ENCODE measurements around the gene WNT7A.

The WNT7A gene

DNA sequence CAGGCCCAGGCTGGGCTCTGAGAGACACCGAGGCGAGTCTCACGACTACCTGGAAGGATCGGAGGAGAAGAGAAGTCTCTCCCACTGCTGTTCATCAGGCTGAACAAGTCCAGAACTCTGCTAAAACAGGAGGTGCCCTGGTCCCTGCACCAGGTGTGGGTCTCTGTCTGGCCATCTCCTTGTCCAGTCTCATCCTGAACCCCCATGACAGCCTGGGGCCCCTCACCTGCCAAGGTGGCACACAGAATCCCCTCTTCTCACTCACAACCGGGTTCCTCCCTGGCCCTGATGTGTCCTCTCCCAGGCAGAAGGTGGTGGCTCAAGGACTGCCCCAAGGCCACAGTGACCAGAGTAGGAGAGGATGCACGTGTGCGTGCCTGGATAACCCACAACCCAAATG is 34.1 kb downstream of the WNT7A start:
- DNase-seq (ENCODE audit: low read depth) = no peak

DNA sequence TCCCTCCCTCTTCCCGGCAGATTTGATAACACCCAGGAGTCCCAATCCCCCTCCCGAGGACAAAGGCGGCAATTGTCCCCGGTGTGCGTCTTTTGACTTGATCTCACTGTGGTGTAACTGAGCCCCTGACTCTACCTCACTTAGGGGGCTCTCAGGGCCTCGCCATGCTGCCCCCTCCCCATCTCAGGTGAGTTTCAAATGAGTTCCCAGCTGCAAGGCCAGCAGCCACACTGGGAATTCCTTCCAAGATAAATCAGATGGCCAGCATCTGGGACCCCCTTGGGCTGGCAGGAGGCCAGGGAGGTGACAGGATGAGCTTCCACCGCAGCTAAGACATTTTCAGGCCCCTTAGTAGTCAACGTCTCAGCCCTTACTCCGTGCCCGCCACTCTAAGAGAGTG is 35.0 kb downstream of the WNT7A start:
- DNase-seq (ENCODE audit: low read depth) = no peak

DNA sequence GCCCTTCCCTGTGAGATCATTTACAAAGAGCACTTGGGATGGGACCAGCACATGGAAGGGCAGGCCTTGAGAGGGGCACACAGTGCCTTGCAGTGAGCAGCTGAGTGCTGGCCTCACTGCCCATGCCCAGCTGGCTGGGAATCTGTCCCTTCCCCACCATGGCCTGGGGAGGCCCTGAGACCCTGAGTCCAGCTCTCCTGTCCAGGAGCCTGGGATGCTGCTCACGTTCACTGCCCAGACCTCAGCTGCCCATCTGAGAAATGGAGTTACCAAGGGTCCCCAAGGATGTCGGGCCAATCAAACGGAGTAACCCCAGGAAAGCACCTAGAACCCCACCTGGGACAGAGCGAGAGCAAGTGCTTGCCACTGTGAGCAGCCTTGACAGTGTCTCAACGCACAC is 35.6 kb downstream of the WNT7A start:
- no peak for DNase-seq (ENCODE audit: low read depth)

DNA sequence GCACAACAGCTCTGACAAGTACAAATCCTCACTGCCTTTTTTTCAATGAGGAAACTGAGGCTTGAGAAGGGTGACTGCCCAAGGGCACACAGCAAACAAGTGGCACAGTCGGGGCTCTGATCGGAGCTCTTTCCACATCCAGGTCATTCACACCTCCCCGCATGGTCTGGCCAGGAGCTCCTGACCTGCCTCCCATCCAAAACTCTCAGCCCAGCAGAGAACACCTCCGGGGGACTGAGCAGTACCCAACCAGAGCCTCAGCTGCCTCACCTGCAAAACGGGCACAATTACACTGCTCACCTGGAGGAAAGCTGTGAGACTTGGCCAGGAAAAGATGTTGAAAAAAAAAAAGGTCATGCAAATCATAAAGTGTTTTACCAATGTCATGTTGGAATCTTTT is 36.5 kb downstream of the WNT7A start:
- no peak for DNase-seq (ENCODE audit: low read depth)

DNA sequence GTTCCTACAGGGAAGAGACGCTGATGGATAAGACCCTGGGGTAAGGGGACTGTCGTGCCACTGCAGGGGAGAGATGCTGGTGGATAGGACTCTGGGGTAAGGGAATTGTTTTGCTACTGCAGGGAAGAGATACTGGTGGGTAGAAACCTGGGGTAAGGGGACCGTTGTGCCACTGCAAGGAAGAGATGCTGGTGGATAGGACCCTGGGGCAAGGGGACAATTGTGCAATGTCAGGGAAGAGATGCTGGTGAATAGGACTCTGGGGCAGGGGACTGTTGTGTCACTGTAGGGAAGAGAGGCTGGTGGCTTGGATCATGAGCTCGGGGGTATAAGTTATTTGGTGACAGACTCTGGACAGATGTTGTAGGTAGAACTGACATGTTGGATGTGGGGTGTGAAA is 37.6 kb downstream of the WNT7A start:
- DNase-seq (ENCODE audit: low read depth) = no peak

DNA sequence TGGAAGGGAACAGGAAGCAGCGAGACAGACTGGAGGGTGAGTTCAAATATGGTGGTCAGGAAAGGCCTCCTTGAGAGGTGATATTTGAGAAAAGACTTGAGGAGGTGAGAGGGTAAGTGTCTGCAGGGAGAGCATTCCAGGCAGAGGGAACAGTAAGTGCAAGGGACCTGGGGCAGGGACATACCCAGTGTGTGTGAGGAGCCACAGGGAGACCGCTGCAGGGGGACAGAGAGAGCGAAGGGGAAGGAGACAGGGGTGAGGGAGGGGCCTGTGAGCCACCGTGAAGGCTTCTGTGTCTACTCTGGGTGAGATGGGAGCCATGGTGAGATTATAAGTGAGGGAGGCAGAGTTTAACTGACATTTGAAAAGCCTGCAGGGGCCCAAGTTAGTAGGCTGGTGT is 38.0 kb downstream of the WNT7A start:
- DNase-seq (ENCODE audit: low read depth) = no peak

DNA sequence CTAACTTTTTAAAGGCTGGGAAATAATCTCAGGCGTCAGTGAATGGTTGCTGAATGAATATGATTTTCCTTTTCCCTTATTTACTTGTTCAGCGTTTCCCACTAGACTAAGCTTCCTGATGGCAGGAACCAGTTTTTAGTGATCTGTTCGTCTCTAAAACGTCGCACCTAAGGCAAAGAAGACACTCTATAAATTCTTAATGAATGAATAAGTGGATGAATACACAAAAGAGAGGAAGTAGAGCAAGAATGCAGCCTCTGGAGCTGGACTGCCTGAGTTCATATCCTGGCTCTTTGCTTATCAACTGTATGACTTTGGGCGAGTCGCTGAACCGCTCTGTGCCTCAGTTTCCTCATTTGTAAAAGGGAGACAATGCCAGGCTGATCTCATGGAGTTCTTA is 38.7 kb downstream of the WNT7A start:
- no peak for DNase-seq (ENCODE audit: low read depth)

DNA sequence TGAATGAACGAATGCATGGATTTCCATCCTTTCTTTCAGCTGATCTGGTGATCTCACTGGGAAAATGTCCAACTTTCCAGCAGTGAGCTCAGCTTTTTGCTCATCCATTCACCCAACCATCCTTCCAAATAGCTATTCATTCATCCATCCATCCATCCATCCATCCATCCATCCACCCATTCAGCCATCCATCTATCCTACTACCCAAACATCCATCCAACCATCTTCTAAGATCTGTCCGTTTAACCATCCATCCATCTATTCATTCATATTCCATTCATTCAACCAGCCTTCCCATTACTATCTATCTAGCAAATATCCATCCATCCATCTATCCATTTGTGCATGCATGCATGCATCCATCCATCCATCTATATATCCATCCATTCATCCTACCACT is 39.4 kb downstream of the WNT7A start:
- DNase-seq (ENCODE audit: low read depth) = no peak

DNA sequence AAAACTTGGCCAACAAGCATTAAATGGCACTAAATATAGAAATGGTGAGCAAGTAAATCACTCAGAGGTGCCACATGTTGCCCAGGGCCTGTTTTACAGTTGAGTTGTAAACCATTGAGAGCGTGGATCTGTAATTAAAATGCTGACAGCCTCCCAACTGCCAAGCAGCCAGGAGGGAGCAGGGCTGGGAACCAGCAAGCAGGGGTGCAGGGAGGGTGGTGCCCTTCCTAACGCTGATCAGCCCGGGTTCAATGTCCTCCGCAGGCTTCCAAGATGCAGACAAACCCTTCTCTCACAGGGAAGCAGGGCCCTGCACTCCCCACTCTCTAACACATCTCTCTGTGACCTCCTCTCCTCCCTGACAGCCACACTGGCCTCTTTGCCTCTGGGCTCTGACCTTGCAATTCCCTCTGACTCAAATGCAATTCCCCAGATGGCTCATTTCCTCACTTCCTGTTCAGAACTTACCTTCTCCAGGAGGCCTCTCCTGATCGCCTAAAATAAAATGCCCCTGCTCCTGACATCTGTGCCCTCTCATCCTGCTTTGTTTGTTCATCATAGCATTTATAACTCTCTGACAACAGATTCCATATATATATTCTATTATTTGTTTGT is 40.0 kb downstream of the WNT7A start:
- DNase-seq (ENCODE audit: low read depth) = no peak

DNA sequence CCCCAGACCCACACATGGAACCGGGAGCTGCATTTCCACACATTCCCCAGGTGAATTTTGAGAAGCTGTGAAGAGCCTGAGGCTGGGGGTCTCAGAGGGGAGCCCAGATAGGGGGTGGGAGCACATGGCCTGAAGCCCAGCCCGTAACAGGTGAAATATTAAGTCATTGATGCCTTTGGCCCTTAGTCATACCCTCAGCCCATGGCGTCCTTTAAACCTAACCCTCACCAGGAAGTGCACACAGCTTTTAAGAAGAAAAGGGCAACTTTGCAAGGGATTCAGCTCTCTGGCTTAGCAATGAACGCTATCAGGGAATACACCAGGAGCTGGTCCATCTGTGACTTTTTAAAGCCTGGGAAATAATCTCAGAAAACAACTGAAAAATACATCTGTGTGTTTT is 40.6 kb downstream of the WNT7A start:
- DNase-seq (ENCODE audit: low read depth) = no peak

DNA sequence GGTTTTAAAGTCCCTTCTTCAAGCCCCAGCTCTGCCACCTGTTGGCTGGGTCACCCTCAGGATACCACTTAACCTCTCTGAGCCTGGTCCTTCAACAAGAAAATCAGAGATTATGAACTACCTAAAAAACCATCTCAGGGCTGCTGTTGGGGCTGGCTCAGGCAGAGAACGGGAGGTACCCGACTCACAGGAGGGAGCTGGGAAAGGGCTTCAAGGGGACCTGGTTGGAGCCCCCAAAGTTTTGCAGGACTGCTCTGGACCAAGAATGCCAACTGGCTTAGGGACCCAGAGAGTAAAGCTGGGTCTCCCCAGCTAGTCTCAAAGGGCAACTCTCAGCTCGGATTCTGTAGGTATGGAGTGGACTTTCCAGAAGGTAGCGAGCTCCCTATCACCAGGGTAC is 41.5 kb downstream of the WNT7A start:
- DNase-seq (ENCODE audit: low read depth) = no peak

DNA sequence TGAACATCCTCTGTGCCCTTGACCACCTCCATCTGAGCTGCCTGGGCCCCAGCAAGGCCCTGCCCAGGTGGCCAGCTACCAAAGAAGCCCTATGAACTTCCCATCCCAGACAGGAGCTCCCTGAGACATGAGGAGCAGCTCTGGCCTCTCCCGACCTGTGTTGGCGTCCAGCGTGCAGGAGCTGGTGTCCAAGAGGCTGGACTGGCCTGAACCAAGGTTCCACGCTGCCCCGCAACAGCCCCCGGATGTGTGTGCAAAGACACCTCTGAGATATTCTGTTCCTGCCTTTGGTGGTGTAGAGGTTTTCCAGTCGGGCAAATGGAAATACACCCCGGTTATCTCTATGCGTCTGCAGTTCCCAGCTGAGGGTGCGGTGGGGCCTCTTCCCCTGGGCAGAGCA is 42.1 kb downstream of the WNT7A start:
- DNase-seq (ENCODE audit: low read depth) = no peak

DNA sequence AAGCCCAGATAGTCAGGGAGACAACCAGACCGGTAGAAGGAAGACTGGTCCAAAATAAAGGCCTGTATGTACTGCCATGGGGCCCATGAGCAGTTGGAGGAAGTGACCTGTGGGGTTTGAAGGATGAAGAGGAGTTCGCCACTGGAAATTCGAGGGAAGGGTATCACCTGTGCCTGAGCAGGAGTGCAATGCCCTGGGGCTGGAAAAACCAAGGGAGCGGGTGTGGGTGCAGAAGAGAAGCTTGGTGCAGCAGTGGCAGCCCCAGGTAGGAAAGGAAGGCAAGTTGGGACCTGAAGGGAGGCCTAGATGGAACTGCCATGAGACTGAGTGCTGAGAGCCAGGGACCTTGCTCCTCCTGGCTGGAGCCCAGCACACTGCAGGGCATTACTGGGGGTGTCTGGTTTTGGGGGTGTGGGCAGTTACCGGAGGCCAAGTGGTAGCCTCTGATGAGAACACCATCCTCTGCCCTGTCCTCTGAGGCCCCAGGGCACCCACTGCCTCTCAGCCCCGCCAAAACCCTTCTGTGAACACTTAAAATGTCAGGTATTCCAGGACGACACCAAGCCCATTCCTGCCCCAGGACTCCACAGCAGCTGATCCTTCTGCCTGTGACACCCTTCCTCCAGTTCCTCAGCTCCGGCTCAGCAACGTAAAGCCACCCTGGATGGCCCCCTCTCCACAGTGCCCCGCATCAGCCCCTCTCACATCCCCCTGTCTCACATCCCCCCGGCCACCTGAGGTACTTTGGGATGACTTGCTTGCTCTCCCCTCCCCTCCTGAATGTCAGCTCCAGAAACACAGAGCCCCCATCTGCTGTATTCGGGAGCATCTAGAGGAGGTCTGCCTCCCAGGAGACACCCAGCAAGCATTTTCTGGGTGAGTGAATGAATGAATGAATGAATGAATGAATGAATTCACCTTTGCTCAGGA is 42.9 kb downstream of the WNT7A start:
- no peak for DNase-seq (ENCODE audit: low read depth)

DNA sequence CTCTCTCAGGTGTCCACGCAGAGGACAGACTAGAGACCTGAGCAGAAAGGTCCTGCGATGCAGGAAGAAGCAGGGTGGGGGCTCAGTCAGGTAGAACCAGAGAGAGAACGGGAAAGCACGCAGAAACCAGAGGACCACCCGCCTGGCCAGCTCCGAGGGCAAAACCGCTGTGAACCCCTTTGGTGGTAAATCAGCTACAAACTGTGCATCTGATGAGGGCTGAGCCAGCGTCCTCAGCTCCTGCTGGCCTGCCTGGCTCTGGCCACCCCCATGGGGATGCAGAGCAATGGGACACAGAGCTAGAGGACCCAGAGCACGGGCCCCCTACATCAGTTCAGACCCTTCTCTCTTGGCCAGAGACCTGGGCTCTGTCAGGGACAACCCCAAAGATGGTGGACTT is 44.6 kb downstream of the WNT7A start:
- no peak for DNase-seq (ENCODE audit: low read depth)

DNA sequence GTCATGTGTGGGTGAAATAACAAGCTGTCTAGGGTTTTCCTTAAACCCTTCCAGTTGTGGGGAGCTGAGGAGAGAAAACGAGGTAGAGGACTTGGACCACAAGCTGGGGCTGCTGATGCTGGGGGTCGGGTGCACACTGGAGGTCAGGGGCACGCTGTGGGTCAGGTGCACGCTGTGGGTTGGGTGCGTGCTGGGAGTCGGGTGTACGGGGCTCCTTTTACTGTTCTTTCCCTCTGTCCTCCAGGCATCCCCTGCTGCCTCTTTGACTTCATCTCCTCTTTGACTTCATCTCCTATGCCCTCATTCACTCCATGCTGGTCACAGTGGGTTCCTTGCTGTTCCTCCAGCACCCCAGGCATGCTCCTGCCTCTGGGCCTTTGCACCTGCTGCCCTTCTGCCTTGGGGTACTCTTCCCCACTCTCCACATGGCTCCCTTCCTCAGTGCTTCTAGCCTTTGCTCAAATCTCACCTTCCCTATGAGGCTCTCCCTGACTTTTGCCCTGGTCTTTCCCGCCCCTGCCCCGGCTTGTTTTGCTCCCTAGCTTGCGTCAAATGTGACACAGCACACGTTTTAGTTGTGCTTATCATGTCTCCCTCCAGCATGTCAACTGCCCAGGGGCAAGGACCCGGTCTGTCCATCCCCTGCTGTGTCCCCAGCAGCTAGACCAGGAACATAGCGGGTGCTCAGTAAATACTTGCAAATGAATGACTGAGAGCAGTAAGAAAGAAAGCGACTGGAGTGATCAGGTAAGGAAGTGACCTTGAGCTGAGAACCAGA is 45.4 kb downstream of the WNT7A start:
- DNase-seq (ENCODE audit: low read depth) = no peak

DNA sequence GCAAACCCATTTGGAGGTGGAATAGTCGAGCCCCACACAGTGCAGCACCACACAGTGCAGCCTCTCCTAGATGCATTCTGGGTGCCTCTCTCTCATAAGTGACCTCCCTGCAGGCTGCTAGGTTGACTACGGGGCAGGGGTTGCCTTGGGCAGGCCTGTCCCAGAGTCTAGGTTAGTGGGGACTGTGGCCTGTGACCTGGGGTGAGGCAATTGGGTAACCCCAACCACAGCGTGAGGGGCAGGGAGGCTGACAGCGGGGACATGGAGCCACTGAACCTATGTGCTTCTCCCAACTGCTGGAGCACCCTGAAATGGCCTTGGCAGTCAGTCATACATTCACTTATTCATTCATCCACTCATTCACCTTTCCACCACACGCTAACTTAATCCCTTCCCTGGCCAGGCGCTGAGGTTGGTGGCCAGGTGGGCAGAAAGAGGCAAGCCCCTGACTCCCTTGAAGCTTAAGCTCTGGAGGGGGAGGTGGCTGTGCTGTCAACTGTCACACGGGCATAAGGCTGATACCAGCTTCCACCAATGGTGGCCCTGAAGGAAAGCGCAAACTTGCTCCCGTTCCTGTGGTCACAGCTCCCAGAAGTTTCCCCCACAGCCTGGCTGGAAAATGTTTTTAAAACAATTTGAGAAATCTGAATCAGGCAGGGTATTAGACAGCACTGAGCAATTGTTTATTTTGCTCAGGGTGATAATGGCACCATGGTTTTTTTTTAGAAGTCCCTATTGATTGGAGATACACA is 46.2 kb downstream of the WNT7A start:
- DNase-seq (ENCODE audit: low read depth) = no peak

DNA sequence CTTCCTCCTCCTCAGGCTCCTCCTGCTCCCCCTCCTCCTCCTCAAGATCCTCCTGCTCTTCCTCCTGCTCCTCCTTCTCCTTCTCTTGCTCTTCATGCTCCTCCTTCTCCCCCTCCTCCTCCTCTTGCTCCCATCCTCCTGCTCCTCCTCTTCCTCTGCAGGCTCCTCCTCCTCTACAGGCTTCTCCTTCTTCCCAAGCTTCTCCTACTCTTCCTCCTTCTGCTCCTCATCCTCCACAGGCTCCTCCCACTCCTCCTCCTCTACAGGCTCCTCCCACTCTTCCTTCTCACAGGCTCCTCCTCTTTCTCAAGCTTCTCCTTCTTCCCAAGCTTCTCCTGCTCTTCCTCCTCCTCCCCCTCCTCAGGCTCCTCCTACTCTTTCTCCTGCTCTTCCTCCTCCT is 47.7 kb downstream of the WNT7A start:
- no peak for DNase-seq (ENCODE audit: low read depth)

DNA sequence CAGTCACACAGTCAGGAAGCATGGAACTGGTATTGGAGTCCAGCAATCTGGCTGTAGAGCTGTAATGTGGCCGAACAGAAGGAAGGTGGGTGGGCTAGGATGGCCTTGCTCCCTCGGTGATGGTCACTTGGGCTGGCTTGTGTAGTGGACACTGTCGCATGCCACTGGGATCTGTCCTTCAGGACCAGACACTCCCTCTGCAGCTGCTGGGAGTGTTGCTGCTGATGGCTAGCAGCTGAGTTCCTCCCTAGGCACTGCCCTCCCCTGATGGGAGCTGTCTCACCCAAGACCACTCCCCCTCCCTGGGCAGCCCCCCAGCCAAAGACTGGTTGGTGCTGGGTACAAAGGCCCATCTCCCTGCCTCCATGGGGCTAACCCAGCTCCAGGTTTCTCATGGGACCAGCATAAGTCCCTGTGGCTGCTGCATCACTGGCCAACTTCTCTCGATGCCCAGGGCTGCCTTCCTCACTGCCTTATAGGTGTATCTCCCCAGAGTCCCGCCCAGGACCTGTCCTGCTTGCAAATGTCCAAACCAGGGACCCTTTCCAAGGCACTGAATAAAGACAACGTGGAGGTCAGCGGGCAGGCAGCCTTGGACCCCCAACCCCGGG is 48.4 kb downstream of the WNT7A start:
- DNase-seq (ENCODE audit: low read depth) = no peak

DNA sequence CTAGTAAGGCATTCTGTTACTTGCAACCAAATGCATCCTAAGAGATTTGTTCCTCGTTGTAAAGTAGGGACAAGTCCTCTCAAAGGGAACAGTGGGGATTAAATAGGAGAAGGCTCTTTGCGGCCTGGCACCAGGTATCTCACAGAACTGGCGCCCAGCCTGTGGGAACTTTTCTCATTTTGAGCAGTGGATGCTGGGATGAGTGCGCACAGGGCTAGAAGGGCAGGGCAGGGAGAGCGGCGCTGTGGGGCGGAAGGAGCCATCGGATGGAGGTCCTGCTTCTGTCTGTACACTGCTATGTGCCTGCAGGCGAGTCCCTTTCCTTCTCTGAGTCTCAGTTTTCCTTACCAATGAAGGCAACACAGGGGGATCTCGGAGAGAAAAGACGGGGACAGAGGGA is 50.6 kb downstream of the WNT7A start:
- no peak for DNase-seq (ENCODE audit: low read depth)

DNA sequence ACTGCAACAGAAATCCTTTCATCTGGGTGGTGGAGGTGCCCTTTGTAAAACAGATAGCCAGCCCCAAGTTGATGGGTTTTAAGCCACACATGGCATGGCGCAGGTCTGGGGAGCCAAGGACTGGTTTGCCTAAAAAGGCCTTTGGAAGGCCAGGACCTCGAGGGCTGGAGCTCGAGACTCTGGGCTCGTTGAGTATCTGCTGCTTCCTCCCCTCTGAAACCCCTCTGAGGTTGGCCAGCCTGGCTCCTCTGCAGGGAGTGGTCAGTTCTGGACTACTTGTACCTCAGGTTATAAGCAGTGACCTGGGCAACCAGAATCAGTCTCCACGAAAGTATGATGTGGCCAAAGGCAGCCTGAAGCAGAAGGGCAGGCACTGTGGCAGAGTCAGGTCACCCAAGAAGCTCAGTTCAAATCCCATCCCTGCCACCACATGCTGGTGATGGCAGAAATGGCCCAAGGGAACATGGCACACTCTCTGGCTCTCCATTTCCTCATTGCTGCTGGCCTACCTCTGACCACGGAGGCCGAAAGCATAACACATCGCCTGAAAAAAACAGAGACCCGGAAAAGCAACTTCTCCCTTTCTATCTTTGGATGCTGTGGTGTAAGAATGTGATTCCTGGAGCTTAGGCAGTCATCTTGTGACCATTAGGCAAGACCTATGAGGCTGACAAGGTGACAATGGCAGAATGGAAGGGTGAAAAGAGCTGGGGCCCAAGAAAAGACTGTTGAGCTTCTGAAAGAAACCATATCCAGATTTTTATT is 51.2 kb downstream of the WNT7A start:
- no peak for DNase-seq (ENCODE audit: low read depth)

DNA sequence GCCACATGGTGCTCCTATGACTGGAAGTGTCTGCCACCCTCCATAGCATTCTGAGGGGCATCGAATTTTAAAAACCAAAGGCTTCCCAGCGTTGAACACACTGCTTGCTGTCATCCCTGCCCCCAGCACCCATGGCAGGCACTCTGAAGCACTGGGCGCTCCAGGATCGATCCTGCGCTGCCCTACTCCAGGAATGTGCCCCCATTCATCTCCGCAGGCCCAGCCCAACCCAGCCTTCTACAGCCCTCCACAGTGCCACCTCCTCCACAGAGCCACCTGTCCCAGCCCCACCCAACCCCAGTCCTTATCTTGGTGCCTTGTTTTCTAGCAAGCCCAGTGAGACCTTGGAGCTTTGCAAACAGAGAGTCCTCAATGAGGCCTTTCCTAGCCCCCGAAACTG is 52.2 kb downstream of the WNT7A start:
- no peak for DNase-seq (ENCODE audit: low read depth)
